ENCODE measurements around the gene CCN6. TPM values are rescaled to one million over a fixed set of nuclear protein-coding genes. Genes with fewer than 3 reads are reported as not detected.

The CCN6 gene
- total RNA-seq, 3 donors from 2014 or later (not counting 1 experiment from before 2014, with no cell fraction given), result not detected

DNA sequence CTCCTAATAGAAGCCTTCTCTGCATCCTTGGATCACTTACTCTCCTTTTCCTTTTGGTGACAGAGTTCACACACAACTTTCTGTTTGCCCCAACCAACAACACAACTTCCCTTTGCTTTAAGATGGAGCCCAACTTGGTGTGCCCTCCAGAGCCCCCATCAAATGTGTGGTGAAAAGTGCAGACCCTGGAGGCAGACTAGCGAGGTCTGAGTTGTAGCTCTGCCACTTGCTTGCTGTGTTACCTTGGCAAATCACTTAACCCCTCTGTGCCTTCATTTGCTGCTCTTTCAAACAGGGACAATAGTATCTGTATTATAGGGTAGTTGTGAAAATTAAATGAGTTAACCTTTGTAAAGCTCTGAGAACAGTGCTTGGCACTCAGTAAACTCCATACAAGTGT lies 34.3 kb upstream of the CCN6 start:
- H3K4me1 ChIP-seq (ENCODE audit: control insufficient read depth, insufficient read depth, low read length), result no peaks in the 10 kb centered on the region
- H3K27ac Mint-ChIP-seq, result no peak overlapping the region
- no peak for DNase-seq
- H3K9me3 Mint-ChIP-seq, result peaks cover 0 to 2% of the 10 kb centered on the region in 2 donors
- H3K4me3 ChIP-seq (ENCODE audit: low read length), result no peak overlapping the region
- intact Hi-C loops (cut with micrococcal nuclease), result no loop called here
- no peaks in the 10 kb centered on the region for H3K36me3 ChIP-seq (ENCODE audit: control insufficient read depth, insufficient read depth, low read length)
- TF ChIP-seq, protein P1, sequence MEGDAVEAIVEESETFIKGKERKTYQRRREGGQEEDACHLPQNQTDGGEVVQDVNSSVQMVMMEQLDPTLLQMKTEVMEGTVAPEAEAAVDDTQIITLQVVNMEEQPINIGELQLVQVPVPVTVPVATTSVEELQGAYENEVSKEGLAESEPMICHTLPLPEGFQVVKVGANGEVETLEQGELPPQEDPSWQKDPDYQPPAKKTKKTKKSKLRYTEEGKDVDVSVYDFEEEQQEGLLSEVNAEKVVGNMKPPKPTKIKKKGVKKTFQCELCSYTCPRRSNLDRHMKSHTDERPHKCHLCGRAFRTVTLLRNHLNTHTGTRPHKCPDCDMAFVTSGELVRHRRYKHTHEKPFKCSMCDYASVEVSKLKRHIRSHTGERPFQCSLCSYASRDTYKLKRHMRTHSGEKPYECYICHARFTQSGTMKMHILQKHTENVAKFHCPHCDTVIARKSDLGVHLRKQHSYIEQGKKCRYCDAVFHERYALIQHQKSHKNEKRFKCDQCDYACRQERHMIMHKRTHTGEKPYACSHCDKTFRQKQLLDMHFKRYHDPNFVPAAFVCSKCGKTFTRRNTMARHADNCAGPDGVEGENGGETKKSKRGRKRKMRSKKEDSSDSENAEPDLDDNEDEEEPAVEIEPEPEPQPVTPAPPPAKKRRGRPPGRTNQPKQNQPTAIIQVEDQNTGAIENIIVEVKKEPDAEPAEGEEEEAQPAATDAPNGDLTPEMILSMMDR (IDR thresholded peaks at IDR 0.05), result no peak
- no peak for ATAC-seq
- WGBS (ENCODE audit: insufficient coverage), result 54% methylated on average over 1 of the region's 1 CpG
- peaks cover 0 to 8% of the 10 kb centered on the region in 2 donors for H3K4me1 Mint-ChIP-seq
- H3K27me3 ChIP-seq (ENCODE audit: control insufficient read depth, insufficient read depth, low read length), result no peaks in the 10 kb centered on the region
- peaks cover 5% of the 10 kb centered on the region for H3K9me3 ChIP-seq (ENCODE audit: control insufficient read depth, insufficient read depth, low read length)
- no peak overlapping the region for H3K27ac ChIP-seq (ENCODE audit: low read length)
- H3K27me3 Mint-ChIP-seq (ENCODE audit: low read depth in 2 of 2), result peaks cover 5% of the 10 kb centered on the region in 2 donors
- H3K4me3 Mint-ChIP-seq, result no peak overlapping the region
- H3K36me3 Mint-ChIP-seq, result no peaks in the 10 kb centered on the region

DNA sequence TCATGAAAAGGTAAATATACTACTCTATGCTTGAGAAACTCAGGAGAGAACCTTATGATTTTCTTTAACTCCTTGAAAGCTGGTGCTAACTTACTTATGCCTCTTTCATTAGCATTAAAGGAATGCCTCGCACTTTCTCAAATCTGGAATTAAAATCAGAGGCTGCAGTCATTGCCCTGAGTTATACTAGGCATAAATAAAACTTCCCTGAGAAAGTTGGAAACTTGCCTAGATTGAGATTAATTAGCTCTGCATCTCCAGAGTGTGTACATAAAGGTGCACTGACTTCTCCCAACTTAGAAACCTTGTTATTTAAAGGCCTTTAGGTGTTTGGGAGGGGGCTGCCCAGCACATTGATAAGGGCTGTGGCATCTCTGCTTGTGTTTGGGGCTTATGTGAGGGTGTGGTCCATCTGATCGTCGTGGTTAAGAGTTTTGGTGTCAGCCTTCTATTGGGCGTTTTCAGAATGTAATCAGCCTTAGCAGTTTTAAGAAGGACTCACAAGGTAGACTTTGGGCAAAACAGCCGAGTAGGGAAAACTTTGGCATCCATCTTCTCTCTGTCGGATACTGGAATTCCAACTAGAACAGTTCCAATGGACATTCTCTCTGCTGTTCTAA lies 32.1 kb upstream of the CCN6 start:
- DNase-seq, result no peak
- Mint-ChIP-seq H3K36me3 (no peaks in the 10 kb centered on the region), H3K27me3 (ENCODE audit: low read depth in 2 of 2) (peaks cover 3 to 5% of the 10 kb centered on the region in 2 donors), H3K9me3 (peaks cover 0 to 2% of the 10 kb centered on the region in 2 donors), H3K4me3 (no peak overlapping the region), H3K4me1 (peaks cover 0 to 14% of the 10 kb centered on the region in 2 donors), H3K27ac (no peak overlapping the region)
- no peak overlapping the region for H3K4me3 ChIP-seq (ENCODE audit: low read length)
- H3K27ac ChIP-seq (ENCODE audit: low read length), result no peak overlapping the region
- no peak for ATAC-seq
- H3K4me1 ChIP-seq (ENCODE audit: control insufficient read depth, insufficient read depth, low read length), result peaks cover 3% of the 10 kb centered on the region
- TF ChIP-seq, protein P1 (IDR thresholded peaks at IDR 0.05), result no peak
- WGBS (ENCODE audit: insufficient coverage), result 75% methylated on average over 6 of the region's 6 CpGs
- H3K36me3 ChIP-seq (ENCODE audit: control insufficient read depth, insufficient read depth, low read length), result no peaks in the 10 kb centered on the region
- peaks cover 5% of the 10 kb centered on the region for H3K9me3 ChIP-seq (ENCODE audit: control insufficient read depth, insufficient read depth, low read length)
- H3K27me3 ChIP-seq (ENCODE audit: control insufficient read depth, insufficient read depth, low read length), result no peaks in the 10 kb centered on the region
- intact Hi-C loops (cut with micrococcal nuclease), result no loop called here

DNA sequence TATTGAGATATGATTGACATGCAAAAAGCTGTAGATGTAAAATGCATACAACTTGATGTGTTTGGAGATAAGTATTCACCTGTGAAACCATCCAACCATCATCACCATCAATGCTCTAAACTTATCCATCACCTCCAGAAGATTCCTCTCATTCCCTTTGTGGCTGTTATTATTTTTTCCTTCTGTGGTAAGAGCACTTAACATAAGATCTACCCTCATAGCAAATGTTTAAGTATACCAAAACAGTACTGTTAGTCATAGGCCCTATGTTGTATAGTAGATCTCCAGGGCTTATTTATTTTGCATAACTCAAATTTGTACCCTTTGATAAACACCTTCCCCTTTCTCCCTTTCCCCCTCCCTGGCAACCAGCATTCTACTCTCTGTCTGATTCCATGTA lies 31.2 kb upstream of the CCN6 start:
- Mint-ChIP-seq H3K4me3 (no peak overlapping the region), H3K4me1 (peaks cover 9 to 23% of the 10 kb centered on the region in 2 donors), H3K27me3 (ENCODE audit: low read depth in 2 of 2) (peaks cover 3 to 5% of the 10 kb centered on the region in 2 donors), H3K9me3 (peaks cover 0 to 2% of the 10 kb centered on the region in 2 donors), H3K36me3 (no peaks in the 10 kb centered on the region), H3K27ac (no peak overlapping the region)
- no peak for DNase-seq
- intact Hi-C loops (cut with micrococcal nuclease), result no loop called here
- Histone ChIP-seq H3K36me3 (ENCODE audit: control insufficient read depth, insufficient read depth, low read length) (no peaks in the 10 kb centered on the region), H3K9me3 (ENCODE audit: control insufficient read depth, insufficient read depth, low read length) (peaks cover 5% of the 10 kb centered on the region), H3K27ac (ENCODE audit: low read length) (no peak overlapping the region), H3K27me3 (ENCODE audit: control insufficient read depth, insufficient read depth, low read length) (no peaks in the 10 kb centered on the region), H3K4me1 (ENCODE audit: control insufficient read depth, insufficient read depth, low read length) (peaks cover 11% of the 10 kb centered on the region), H3K4me3 (ENCODE audit: low read length) (no peak overlapping the region)
- no peak for ATAC-seq
- TF ChIP-seq, protein P1 (IDR thresholded peaks at IDR 0.05), result no peak

DNA sequence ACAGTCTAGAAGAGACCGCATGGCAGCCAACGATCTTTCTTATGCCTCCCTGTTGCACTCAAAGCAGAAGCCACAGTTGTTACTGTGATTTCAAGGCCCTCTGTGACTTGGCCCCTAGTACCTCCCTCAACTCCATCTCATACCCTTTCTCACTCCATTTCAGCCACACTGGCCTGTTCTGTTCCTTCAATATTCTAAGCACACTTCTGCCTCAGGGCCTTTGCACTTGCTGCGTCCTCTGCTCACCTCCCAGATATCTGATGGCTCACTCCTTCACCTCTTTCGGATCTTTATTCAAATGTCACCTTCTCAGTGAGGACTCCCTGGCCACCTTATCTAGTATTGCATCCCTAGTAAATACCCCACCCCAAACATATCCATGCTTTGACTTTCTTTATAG lies 29.4 kb upstream of the CCN6 start:
- Histone ChIP-seq H3K27me3 (ENCODE audit: control insufficient read depth, insufficient read depth, low read length) (no peaks in the 10 kb centered on the region), H3K27ac (ENCODE audit: low read length) (no peak overlapping the region), H3K4me3 (ENCODE audit: low read length) (no peak overlapping the region), H3K9me3 (ENCODE audit: control insufficient read depth, insufficient read depth, low read length) (peaks cover 5% of the 10 kb centered on the region), H3K4me1 (ENCODE audit: control insufficient read depth, insufficient read depth, low read length) (peaks cover 24% of the 10 kb centered on the region), H3K36me3 (ENCODE audit: control insufficient read depth, insufficient read depth, low read length) (no peaks in the 10 kb centered on the region)
- Mint-ChIP-seq H3K9me3 (peaks cover 0 to 2% of the 10 kb centered on the region in 2 donors), H3K27ac (no peak overlapping the region), H3K4me3 (no peak overlapping the region), H3K27me3 (ENCODE audit: low read depth in 2 of 2) (peaks cover under 1 to 2% of the 10 kb centered on the region in 2 donors), H3K36me3 (no peaks in the 10 kb centered on the region), H3K4me1 (peaks cover 25 to 40% of the 10 kb centered on the region in 2 donors)
- DNase-seq (no peak), ATAC-seq (no peak)
- intact Hi-C loops (cut with micrococcal nuclease), result no loop called here
- 97% methylated on average over 4 of the region's 4 CpGs for WGBS (ENCODE audit: insufficient coverage)
- TF ChIP-seq, protein P1 (IDR thresholded peaks at IDR 0.05), result no peak
